ENCODE measurements around the gene GFOD1.

The GFOD1 gene

GRCh38 chr6:13421425-13422059 lies 65.9 kb downstream of the GFOD1 start:
- no peak for DNase-seq

DNA sequence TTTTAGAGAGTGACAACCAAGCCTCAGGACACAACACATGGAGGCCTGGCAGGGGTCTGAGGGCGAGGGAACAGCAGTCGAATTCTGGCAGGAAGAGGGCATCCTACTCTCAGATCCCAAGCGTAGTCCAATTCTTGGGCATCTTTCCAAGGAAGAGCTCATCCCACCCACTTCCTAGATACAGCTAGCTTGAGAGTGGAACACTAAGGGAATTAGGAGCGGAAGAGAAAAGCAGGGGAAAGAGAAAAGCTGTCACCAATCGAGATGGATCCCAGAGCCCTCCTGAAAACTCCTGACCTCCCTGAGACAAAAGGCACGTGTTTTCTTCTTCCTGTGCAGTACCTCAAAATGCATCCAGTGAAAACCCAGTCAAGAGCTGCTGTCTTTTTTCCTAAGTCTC lies 67.1 kb downstream of the GFOD1 start:
- DNase-seq: no peak

- no peak for DNase-seq
Measured at GRCh38 chr6:13419422-13420195, 67.8 kb downstream of the GFOD1 start.

DNA sequence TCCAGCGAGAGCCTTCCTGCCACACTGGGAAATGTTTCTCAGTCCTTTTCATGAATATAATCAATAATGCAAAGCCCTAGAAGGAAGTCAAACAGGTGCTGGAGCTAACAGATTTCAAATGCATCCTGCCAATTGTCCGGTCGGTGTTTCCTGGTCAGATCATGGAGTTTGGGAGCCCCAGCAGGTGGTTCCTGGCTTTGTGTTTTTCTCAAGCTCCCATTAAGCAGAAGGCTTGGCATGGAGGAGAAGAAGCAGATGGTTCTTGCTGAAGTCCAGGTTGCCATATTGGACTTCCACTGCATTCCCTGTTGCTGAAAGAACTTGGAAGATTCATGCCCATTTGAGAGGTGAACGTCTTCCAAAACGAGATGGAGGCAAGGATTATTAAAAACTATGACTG lies 68.6 kb downstream of the GFOD1 start:
- no peak for DNase-seq

- DNase-seq: no peak
Measured at GRCh38 chr6:13417954-13418353, 69.4 kb downstream of the GFOD1 start.

- no peak for DNase-seq
Measured at GRCh38 chr6:13417431-13417830, 70.0 kb downstream of the GFOD1 start.

DNA sequence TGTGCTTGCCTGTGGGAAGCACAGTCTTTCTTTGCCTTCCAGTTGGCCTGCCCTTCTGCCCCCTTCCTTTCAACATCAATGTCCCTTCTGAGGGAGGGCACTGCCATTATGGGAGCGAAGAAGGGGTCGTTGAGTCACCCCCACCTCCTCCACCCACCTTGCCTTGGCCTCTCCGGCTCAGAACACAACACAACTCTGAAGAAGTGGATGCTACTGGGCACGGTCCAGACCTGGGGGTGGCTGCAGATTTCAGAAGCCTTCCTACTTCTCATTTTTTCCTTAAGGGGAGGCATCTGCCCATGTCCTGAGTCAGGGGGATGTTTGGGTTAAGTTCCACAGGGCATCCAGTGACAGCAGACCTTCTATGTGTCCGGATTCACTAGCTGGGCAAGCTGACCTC lies 72.1 kb downstream of the GFOD1 start:
- no peak for DNase-seq

DNA sequence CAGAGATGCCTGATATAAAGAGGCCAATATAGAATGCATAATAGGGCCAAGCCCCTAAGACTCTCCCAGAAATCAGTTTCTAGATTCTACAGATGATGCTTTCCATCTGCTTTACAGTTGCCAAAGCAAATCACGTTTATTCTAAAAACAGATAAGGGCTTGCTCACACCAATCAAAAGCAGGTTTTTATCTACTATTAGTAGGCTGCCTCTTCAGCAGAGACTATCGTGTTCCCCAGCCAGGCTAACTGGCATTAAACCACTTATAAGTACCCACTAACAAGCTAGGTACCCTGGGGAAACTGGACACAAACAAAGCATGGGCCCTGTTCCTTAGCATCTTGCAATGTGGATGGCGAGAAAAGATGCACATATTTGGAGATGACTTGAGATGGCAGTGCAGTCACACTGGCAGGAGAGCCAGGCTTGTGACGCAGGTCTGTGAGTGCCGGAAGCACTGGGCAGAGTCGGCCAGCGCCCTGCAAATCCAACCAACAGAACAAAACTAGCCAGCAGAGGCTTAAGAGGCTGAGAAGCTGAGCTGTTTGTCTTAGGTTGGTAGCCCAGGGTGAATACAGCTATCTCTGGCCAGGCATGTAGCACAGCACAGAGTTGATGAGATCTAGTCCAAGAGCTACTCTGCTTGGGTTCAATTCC lies 73.4 kb downstream of the GFOD1 start:
- no peak for DNase-seq

DNA sequence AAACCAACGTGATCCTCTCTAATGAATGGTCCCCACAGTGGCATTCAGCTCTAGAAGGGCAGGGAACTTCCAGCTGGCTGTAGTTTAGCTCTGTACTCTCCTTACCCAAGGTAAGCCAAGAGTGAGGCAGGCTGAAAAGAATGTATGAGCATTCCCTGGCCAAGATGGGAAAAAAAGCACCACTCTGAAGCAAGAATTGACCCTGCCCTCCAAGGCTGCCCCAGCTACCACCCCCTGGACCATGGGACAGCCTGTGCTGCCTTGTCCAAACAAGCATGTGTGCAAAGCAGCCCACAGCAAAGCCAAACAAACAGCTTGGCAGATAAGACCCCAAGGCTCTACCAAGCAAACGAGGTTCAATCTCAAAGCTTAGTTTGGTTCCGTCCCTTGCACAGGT lies 73.9 kb downstream of the GFOD1 start:
- no peak for DNase-seq

DNA sequence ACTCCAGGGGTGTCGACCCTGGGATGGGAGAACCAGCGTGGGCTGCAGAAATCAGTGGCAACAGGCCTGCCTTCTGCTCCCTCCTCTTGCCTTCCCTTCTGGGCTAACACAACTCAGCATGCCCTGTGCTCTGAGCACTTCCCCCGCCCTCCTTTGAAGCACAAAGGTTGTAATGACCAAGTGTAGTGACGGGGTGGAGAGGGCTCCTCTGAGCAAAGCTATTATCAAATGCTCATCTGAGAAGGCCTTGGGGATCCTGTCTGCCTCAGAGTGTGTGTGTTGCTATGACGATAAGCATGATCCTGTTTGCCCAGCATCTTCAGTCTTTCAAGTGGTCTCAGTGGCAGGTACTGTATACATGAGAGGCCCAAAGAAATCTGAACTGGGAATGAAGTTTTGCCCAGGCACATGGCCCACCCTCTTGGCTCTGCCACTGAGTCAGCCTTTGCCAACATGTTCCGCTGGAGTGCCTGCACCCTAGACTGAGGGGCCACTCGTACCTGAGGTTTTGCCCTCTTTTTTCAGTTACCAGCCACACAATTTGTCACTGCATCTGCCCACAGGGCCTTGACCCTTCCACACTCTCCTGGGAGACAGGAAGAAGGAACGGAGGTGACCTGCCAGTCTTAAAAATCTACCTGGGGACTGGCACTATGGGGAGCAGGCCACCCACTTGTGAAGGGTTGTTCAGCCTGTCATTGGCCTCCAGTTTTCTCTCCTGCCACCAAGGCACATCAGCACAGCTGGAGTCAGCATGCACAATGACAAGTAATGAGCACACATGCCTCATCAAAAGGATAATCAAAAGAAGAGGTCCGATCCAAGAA lies 74.5 kb downstream of the GFOD1 start:
- DNase-seq: no peak

DNA sequence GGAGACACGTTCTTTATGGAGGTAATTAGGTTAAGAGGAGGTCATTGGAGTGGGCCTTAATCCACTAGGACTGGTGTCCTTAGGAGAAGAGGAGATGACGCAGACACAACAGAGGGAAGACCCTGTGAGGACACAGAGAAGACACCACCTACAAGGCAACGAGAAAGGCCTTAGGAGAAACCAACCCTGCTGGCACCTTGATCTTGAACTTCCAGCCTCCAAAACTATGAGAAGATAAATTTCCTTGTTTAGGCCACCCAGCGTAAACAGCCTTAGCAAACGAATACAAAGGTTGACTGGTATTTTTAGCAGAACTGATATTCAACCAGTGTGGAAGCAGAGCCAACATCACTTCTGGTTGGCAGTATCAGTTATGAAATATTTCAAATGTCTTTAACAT lies 75.2 kb downstream of the GFOD1 start:
- no peak for DNase-seq

- no peak for DNase-seq
Measured at GRCh38 chr6:13411484-13411883, 75.9 kb downstream of the GFOD1 start.

- no peak for DNase-seq
Measured at GRCh38 chr6:13409991-13410390, 77.4 kb downstream of the GFOD1 start.

- DNase-seq: no peak
Measured at GRCh38 chr6:13407709-13408695, 79.4 kb downstream of the GFOD1 start.

GRCh38 chr6:13407368-13407708 lies 80.1 kb downstream of the GFOD1 start:
- DNase-seq: no peak

GRCh38 chr6:13406781-13407180 lies 80.6 kb downstream of the GFOD1 start:
- no peak for DNase-seq

GRCh38 chr6:13405961-13406477 lies 81.4 kb downstream of the GFOD1 start:
- DNase-seq: no peak

- DNase-seq: no peak
Measured at GRCh38 chr6:13404892-13405254, 82.5 kb downstream of the GFOD1 start.

DNA sequence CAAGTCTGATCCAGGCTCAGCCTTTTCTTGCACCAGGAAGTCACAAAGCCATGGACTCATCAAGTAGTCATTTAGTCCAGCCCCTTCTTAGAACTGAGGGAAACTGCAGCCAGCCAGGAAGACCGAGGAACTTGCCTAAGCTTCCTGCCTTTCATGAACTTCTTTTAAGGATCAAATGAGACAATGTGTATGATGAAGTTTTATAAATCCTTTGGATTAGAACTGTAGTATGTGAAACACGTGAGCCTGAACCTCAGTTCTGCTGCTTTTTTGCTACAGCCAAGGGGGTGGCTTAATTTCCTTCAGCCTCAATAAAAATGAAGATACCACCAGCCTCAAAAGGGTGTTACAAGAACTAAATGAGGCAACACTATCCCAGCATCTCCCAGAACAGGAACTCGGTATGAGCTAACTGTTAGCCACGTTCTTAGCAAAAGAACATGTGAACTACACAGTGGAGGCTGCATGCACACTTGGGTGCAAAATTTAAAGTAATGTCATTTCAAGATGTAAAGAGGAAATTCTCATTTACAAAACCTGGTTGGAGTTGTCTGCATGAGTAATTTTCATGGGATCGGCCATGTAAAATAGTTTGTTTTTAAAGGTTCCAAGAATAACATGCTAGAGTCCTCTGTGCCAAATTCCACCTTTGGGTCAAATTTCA lies 83.0 kb downstream of the GFOD1 start:
- DNase-seq: no peak

- DNase-seq: no peak
Measured at GRCh38 chr6:13402711-13403110, 84.7 kb downstream of the GFOD1 start.

DNA sequence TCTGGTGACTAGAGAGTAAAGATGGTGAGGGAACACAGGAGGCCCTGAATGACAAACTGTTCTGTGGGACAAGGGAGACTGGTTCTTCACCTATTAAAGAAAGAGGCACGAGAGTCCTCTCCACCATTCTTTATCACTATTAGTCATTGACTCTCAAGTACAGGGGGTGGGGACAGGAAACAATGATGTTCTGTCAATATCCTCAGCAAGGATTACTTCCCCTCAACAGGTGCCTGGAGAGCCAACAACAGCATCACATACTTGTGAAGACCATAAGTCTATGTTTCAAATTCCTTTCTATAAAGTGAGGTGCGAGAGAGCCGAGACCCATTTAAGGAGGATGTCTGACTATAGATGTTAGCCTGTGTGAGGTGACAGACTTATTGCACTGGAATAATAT lies 86.6 kb downstream of the GFOD1 start:
- no peak for DNase-seq
